ENCODE measurements around the gene GPR101. TPM values are rescaled to one million over a fixed set of nuclear protein-coding genes. Genes with fewer than 3 reads are reported as not detected.

The GPR101 gene
- total RNA-seq, 6 donors from 2014 or later, result not detected

- no peak for DNase-seq
- WGBS, 2 donors, result 70 to 73% methylated on average over 4 of the region's 4 CpGs
- no peak for ATAC-seq (ENCODE audit: low FRiP score in 2 of 2)
- no peak for TF ChIP-seq POLR2A (IDR thresholded peaks at IDR 0.05)
- no peak for TF ChIP-seq POLR2AphosphoS5 (IDR thresholded peaks at IDR 0.05)
- no peak for TF ChIP-seq EP300 (IDR thresholded peaks at IDR 0.05)
- TF ChIP-seq CTCF (IDR thresholded peaks at IDR 0.05), result no peak
- no peaks in the 10 kb centered on the region for H3K36me3 ChIP-seq
- no peaks in the 10 kb centered on the region for H3K27me3 ChIP-seq
- no peaks in the 10 kb centered on the region for H3K4me1 ChIP-seq
- H3K27ac ChIP-seq, result no peak overlapping the region
- no peaks in the 10 kb centered on the region for H3K9me3 ChIP-seq
- no peak overlapping the region for H3K4me3 ChIP-seq
Measured at GRCh38 chrX:137062915-137063617, 29.3 kb upstream of the GPR101 start.

DNA sequence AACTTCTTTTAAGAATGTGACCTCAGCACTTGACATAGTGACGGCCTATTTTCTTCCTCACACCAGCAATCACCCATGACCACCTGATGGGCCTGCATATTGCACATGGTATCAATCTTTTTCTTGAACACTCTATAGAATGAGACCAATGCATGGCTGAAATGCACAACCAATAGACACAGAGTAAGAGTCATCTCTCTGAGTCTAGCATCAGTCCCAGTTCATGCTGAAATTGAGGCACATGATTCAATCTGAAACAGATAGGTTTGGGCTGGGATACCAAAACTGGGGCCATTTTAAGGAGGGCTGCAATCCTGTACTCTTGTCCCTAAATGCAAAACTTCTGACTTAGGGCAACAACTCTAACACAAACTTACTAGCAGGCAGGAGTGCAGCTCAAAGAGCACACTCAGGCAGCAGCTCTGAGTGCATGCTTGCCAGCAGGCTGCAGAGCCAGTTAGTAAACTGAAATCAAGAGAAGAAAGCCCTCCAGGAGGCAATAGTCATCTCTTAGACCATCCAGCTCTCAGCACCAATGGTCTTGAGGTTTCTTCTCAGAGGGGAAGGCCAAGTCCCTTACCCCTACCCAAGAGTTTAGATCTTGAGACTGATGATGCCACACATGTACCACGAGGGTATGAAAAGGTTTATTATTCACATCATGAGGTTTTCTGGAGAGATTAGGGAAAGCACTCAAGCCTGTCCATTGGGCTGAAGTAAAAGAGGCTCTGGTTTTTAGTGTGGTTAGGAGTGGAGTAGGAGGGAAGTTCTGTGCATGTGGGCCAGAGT, 24.7 kb upstream of the GPR101 start:
- no peak for TF ChIP-seq EP300 (IDR thresholded peaks at IDR 0.05)
- Histone ChIP-seq H3K27me3 (peaks cover 0 to 6% (median 0%) of the 10 kb centered on the region in 4 donors), H3K27ac (no peak overlapping the region), H3K36me3 (no peaks in the 10 kb centered on the region), H3K4me1 (no peaks in the 10 kb centered on the region), H3K9me3 (no peaks in the 10 kb centered on the region), H3K4me3 (no peak overlapping the region)
- 11 to 40% methylated on average over 1 to 2 of the region's 2 CpGs for WGBS, 2 donors
- no peak for DNase-seq
- no peak for ATAC-seq (ENCODE audit: low FRiP score in 2 of 2)

- H3K36me3 ChIP-seq, result no peaks in the 10 kb centered on the region
- no peak overlapping the region for H3K27ac ChIP-seq
- H3K4me3 ChIP-seq, result peak overlapping the region in 3 of 4 donors; percentile 24 to 45 (median 45)
- H3K27me3 ChIP-seq, result peaks cover 0 to 22% (median 0%) of the 10 kb centered on the region in 4 donors
- no peaks in the 10 kb centered on the region for H3K9me3 ChIP-seq
- TF ChIP-seq CTCF (IDR thresholded peaks at IDR 0.05) (no peak), POLR2A (IDR thresholded peaks at IDR 0.05) (no peak)
- peak in 1 of 2 donors; percentile 28 for ATAC-seq (ENCODE audit: low FRiP score in 2 of 2)
- WGBS, 2 donors, result 8 to 28% methylated on average over 15 to 37 of the region's 37 CpGs
- peaks cover 0 to 16% (median 9%) of the 10 kb centered on the region in 4 donors for H3K4me1 ChIP-seq
- DNase-seq, result peak in 1 of 2 donors; percentile 62
Measured at GRCh38 chrX:137052643-137053235, 18.9 kb upstream of the GPR101 start.

DNA sequence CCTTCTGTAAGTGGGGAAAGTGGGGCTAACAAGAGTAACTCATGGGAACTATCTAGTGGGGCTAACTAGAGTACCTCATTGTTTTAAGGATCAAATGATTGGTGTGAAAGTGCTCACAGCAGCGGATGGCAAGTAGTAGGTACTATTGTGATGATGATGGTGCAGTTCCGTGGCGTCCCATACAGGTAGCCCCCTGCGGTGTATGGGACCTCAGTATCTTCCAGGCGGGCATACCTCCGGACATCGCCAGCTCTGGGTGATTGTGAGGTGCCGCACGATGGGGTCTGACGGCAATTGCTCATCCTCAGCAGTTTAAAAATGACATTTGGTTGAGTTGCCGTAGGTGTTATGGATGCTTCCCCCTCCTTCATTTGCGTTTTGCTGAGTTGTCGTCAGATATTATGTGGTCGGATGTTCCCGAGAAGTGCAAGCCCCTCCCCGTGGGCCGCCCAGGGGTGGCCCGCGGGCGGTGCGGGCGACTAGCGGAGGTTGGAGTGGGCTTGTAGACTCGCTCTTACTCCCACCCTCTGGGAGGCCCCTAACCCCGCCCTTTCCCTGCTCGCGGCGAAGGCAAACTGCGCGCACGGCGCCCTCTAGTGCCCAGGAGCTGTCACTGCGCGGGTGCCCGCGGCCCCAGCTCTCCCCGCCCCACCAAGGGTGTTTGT, 18.3 kb upstream of the GPR101 start:
- peak; percentile 47 to 93 for DNase-seq
- WGBS, 2 donors, result 0 to 15% methylated on average over 2 to 37 of the region's 37 CpGs
- Histone ChIP-seq H3K9me3 (no peaks in the 10 kb centered on the region), H3K27me3 (peaks cover 0 to 22% (median 0%) of the 10 kb centered on the region in 4 donors), H3K4me1 (peaks cover 0 to 16% (median 9%) of the 10 kb centered on the region in 4 donors), H3K36me3 (no peaks in the 10 kb centered on the region), H3K4me3 (peak overlapping the region in 3 of 4 donors; percentile 24 to 45 (median 45)), H3K27ac (no peak overlapping the region)
- peak; percentile 87 to 97 for ATAC-seq (ENCODE audit: low FRiP score in 2 of 2)
- TF ChIP-seq POLR2A (IDR thresholded peaks at IDR 0.05) (no peak), CTCF (IDR thresholded peaks at IDR 0.05) (peak; percentile 54 to 76 (median 68))

- TF ChIP-seq EP300 (IDR thresholded peaks at IDR 0.05) (no peak), POLR2A (IDR thresholded peaks at IDR 0.05) (no peak), CTCF (IDR thresholded peaks at IDR 0.05) (no peak)
- no peak for ATAC-seq (ENCODE audit: low FRiP score in 2 of 2)
Measured at GRCh38 chrX:137044893-137045292, 11.1 kb upstream of the GPR101 start.

More at GRCh38 chrX:137044893-137045292, 11.1 kb upstream of the GPR101 start:
- Histone ChIP-seq H3K9me3 (no peaks in the 10 kb centered on the region), H3K27me3 (no peaks in the 10 kb centered on the region), H3K4me3 (no peak overlapping the region), H3K4me1 (no peaks in the 10 kb centered on the region), H3K36me3 (no peaks in the 10 kb centered on the region), H3K27ac (no peak overlapping the region)
- no peak for DNase-seq
- 45 to 60% methylated on average over 3 to 4 of the region's 4 CpGs for WGBS, 2 donors

All from upper lobe of left lung (tissue), 6 donors.